ENCODE measurements around the gene PIGU.
"Not testable (repeated sequence)": the region's sequence is repeated elsewhere in the genome, so short reads cannot be mapped to it uniquely, and the experiment has no call there.

Gene PIGU

GRCh38 chr20:34536798-34537394 lies 140.0 kb downstream of the PIGU start:
- peak in 1 of 3 donors; percentile 39 for DNase-seq (ENCODE audit: low read depth in 3 of 3, low spot score in 1 of 3)

- no peak for DNase-seq (ENCODE audit: low read depth in 3 of 3, low spot score in 1 of 3)
Observed at GRCh38 chr20:34535857-34536256, 141.0 kb downstream of the PIGU start.

GRCh38 chr20:34535301-34535840 lies 141.5 kb downstream of the PIGU start:
- DNase-seq (ENCODE audit: low read depth in 3 of 3, low spot score in 1 of 3), result no peak

GRCh38 chr20:34534391-34535165 lies 142.3 kb downstream of the PIGU start:
- DNase-seq (ENCODE audit: low read depth in 3 of 3, low spot score in 1 of 3), result no peak

- DNase-seq (ENCODE audit: low read depth in 3 of 3, low spot score in 1 of 3), result no peak
Observed at GRCh38 chr20:34532756-34533155, 144.1 kb downstream of the PIGU start.

- DNase-seq (ENCODE audit: low read depth in 3 of 3, low spot score in 1 of 3), result no peak
Observed at GRCh38 chr20:34532320-34532719, 144.6 kb downstream of the PIGU start.

- no peak for DNase-seq (ENCODE audit: low read depth in 3 of 3, low spot score in 1 of 3)
Observed at GRCh38 chr20:34531608-34532265, 145.2 kb downstream of the PIGU start.

GRCh38 chr20:34530342-34530741 lies 146.6 kb downstream of the PIGU start:
- DNase-seq (ENCODE audit: low read depth in 3 of 3, low spot score in 1 of 3), result no peak

- DNase-seq (ENCODE audit: low read depth in 3 of 3, low spot score in 1 of 3), result no peak
Observed at GRCh38 chr20:34529742-34530141, 147.2 kb downstream of the PIGU start.

- no peak for DNase-seq (ENCODE audit: low read depth in 3 of 3, low spot score in 1 of 3)
Observed at GRCh38 chr20:34528921-34529297, 148.0 kb downstream of the PIGU start.

- no peak for DNase-seq (ENCODE audit: low read depth in 3 of 3, low spot score in 1 of 3)
Observed at GRCh38 chr20:34527016-34527415, 149.9 kb downstream of the PIGU start.

GRCh38 chr20:34526466-34526865 lies 150.4 kb downstream of the PIGU start:
- no peak for DNase-seq (ENCODE audit: low read depth in 3 of 3, low spot score in 1 of 3)

GRCh38 chr20:34525709-34526416 lies 151.0 kb downstream of the PIGU start:
- no peak for DNase-seq (ENCODE audit: low read depth in 3 of 3, low spot score in 1 of 3)

- DNase-seq (ENCODE audit: low read depth in 3 of 3, low spot score in 1 of 3), result no peak
Observed at GRCh38 chr20:34525342-34525708, 151.6 kb downstream of the PIGU start.

GRCh38 chr20:34524426-34524825 lies 152.5 kb downstream of the PIGU start:
- no peak for DNase-seq (ENCODE audit: low read depth in 3 of 3, low spot score in 1 of 3)

- peak in 1 of 3 donors; percentile 43 for DNase-seq (ENCODE audit: low read depth in 3 of 3, low spot score in 1 of 3)
Observed at GRCh38 chr20:34522969-34523871, 153.7 kb downstream of the PIGU start.

- not testable (repeated sequence) for DNase-seq (ENCODE audit: low read depth in 3 of 3, low spot score in 1 of 3)
Observed at GRCh38 chr20:34519841-34520240, 157.1 kb downstream of the PIGU start.

GRCh38 chr20:34518863-34519262 lies 158.0 kb downstream of the PIGU start:
- not testable (repeated sequence) for DNase-seq (ENCODE audit: low read depth in 3 of 3, low spot score in 1 of 3)

- DNase-seq (ENCODE audit: low read depth in 3 of 3, low spot score in 1 of 3), result no peak
Observed at GRCh38 chr20:34517114-34517505, 159.8 kb downstream of the PIGU start.

Measured in stimulated activated CD4-positive, alpha-beta T cell treated with anti-CD3 and anti-CD28 coated beads, TNF-alpha, amount 100 ng/mL, for 1 hour (primary cell).